Neural cell (in vitro differentiated cells): ENCODE results near the gene ITGA3.

Source experiments
- CTCF ChIP-seq: fragments of 450-650 bp; IDR thresholded peaks from 2 replicates; pipeline ENCODE4 v1.5.1; 2014; ENCODE audit warnings: antibody characterized with exemption, mild to moderate bottlenecking, moderate library complexity; ENCODE audit not compliant: poor library complexity, severe bottlenecking
- EP300 ChIP-seq: fragments of 450-650 bp; conservative IDR thresholded peaks from 2 replicates; pipeline ENCODE4 v1.6.1; 2014; ENCODE audit warnings: antibody characterized with exemption, mild to moderate bottlenecking, moderate library complexity; ENCODE audit not compliant: poor library complexity, severe bottlenecking
- EZH2 ChIP-seq: fragments of 200-600, 300-800 bp; shearing (Covaris generic), sonication (generic); IDR thresholded peaks from 2 replicates; pipeline ENCODE4 v1.6.1; 2014; ENCODE audit warnings: antibody characterized with exemption, low read length, borderline replicate concordance, mild to moderate bottlenecking; ENCODE audit not compliant: insufficient read depth, poor library complexity, severe bottlenecking
- POLR2AphosphoS5 ChIP-seq: IDR thresholded peaks from 2 replicates; pipeline ENCODE4 v1.6.1; 2012
- REST ChIP-seq: IDR thresholded peaks from 2 replicates; pipeline ENCODE4 v1.6.1; 2012; ENCODE audit warnings: borderline replicate concordance

DNA sequence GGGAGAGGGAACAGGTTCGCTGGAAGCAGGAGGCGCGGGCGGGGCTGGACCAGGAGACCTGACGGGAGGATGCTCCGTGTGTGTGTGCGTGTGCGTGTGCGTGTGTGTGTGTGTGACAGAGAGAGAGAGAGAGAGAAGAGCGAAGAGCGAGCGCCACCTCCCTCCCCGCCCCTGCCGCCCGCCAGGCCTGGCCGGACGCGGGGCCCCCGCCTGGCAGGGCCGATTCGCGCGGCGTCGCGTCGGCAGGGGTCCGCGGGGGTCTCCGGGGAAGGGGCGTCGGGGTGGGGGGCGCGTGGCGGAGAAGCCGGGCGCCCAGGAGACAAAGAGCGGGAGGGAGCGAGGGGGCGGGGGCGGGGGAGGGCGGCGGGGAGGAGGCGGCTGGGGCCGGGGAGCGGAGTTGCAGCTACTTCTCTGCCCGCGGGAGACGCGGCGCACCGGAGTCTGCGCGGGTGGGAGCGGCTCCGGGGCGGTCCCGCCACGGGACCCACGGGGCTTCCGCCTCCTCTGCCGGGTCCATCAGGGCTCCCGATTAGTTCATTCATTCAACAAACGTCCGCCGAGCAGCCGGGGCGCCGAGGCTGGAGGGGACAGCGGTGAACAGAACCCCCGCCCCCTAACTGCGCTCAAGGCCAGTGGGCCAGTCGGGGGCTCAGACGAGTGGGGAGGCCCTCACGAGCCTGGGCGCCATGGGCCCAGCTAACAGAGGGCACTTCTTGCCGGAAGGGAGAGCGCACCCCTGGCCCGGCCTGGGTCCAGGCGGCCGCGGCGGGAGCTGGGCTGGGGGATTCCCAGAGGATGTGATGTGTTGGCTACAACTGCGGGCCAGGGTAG lies 74.0 kb downstream of the ITGA3 start, which contains the start of gene SAMD14:
- TF ChIP-seq EP300 (peak; percentile 14), EZH2 (no peak), CTCF (no peak), POLR2AphosphoS5 (peak; percentile 69), REST (no peak)
